Right lung (tissue), 5 donors: ENCODE results near the gene MSANTD4. TPM values are rescaled to one million over a fixed set of nuclear protein-coding genes. Genes with fewer than 3 reads are reported as not detected.
"Not testable (repeated sequence)": the region's sequence is repeated elsewhere in the genome, so short reads cannot be mapped to it uniquely, and the experiment has no call there.

Experiments used
- DNase-seq, 2 donors: peaks; one replicate each; pipeline ENCODE4 v3.0.0-alpha.2; 2013
- polyA plus RNA-seq, 5 donors: library from polyadenylated mRNA; unstranded; fragments of 120-200 nt; gene quantifications; one replicate each; pipeline versions ENCODE4 v1.2.1 to v1.2.3, GENCODE V29; 2013; ENCODE audit warnings: inconsistent platforms in 1 of 5, low replicate concordance in 1 of 5; ENCODE audit not compliant: insufficient read length in 5 of 5, insufficient read depth in 1 of 5

MSANTD4 gene
- polyA plus RNA-seq, 5 donors, result 22.7 to 41.2 (median 29.8) TPM

- DNase-seq, result no peak
Observed at GRCh38 chr11:106015066-106015465, 7.0 kb downstream of the MSANTD4 start.

- DNase-seq, result no peak
Observed at GRCh38 chr11:106014620-106015019, 7.4 kb downstream of the MSANTD4 start.

GRCh38 chr11:106014035-106014434 lies 8.0 kb downstream of the MSANTD4 start:
- DNase-seq, result no peak

- DNase-seq, result no peak
Observed at GRCh38 chr11:106012744-106013143, 9.3 kb downstream of the MSANTD4 start.

- DNase-seq, result no peak
Observed at GRCh38 chr11:106011481-106011880, 10.6 kb downstream of the MSANTD4 start.

GRCh38 chr11:106003094-106003493 lies 18.9 kb downstream of the MSANTD4 start:
- not testable (repeated sequence) for DNase-seq

- DNase-seq, result no peak
Observed at GRCh38 chr11:106001304-106002012, 20.6 kb downstream of the MSANTD4 start.

- no peak for DNase-seq
Observed at GRCh38 chr11:105991888-105992287, 30.2 kb downstream of the MSANTD4 start.

GRCh38 chr11:105989124-105989523 lies 32.9 kb downstream of the MSANTD4 start:
- no peak for DNase-seq

GRCh38 chr11:105988197-105988596 lies 33.8 kb downstream of the MSANTD4 start:
- no peak for DNase-seq

- no peak for DNase-seq
Observed at GRCh38 chr11:105986554-105986953, 35.5 kb downstream of the MSANTD4 start.

- no peak for DNase-seq
Observed at GRCh38 chr11:105979997-105980703, 41.9 kb downstream of the MSANTD4 start.

GRCh38 chr11:105975128-105975527 lies 46.9 kb downstream of the MSANTD4 start:
- DNase-seq, result no peak

GRCh38 chr11:105969756-105970155 lies 52.3 kb downstream of the MSANTD4 start:
- no peak for DNase-seq

GRCh38 chr11:105968021-105968697 lies 53.9 kb downstream of the MSANTD4 start:
- DNase-seq, result no peak

GRCh38 chr11:105960252-105961245 lies 61.5 kb downstream of the MSANTD4 start:
- no peak for DNase-seq

Other genes with a start within 250 kb of the MSANTD4 start
- gene KBTBD3, start 55.1 kb upstream of the MSANTD4 start, polyA plus RNA-seq, result 1 to 10 TPM; 5.6 to 9.7 (median 9.3) TPM
- gene AASDHPPT, start 55.4 kb upstream of the MSANTD4 start, polyA plus RNA-seq, result 10 to 100 TPM; 46.3 to 74.1 (median 61.5) TPM